PC-9 (cell line): Measurements from ENCODE around the gene PTGER1. TPM values are rescaled to one million over a fixed set of nuclear protein-coding genes. Genes with fewer than 3 reads are reported as not detected.
"Not testable (repeated sequence)": the region's sequence is repeated elsewhere in the genome, so short reads cannot be mapped to it uniquely, and the experiment has no call there.

Source experiments
- BruUV-seq: library from RNA; stranded (reverse); fragments of 400-500 nt; replicated peaks from 2 replicates; lab custom pipeline; 2021; lab: Mats Ljungman, UMichigan
- CTCF ChIA-PET: fragments of 300-600 bp; sonication (Branson Sonifier 250); formaldehyde crosslinking; loops from one replicate; lab custom pipeline; 2022; ENCODE audit warnings: antibody characterized with exemption; lab: Charles Lee
- POLR2A ChIA-PET: fragments of 300-600 bp; sonication (Branson Sonifier 250); formaldehyde crosslinking; loops from one replicate; lab custom pipeline; 2022; ENCODE audit warnings: antibody characterized with exemption; ENCODE audit not compliant: unreplicated experiment; lab: Charles Lee
- DNase-seq, 2 experiments: peaks; one replicate each; pipeline versions ENCODE4 v3.0.0 to v3.0.0-alpha.2; 2015 to 2022; ENCODE audit warnings: mixed read lengths in 1 of 2
- H2AFZ ChIP-seq: fragments of 200-600 bp; sonication (generic); 2 replicates; pipeline ENCODE4 v1.8.1; 2017; ENCODE audit warnings: antibody characterized with exemption
- H3F3A ChIP-seq: fragments of 200-600 bp; sonication (generic); 2 replicates; pipeline ENCODE4 v1.8.1; 2017; ENCODE audit warnings: antibody characterized with exemption, mild to moderate bottlenecking, low read depth; ENCODE audit not compliant: insufficient read depth
- H3K27ac ChIP-seq: fragments of 200-600 bp; sonication (generic); 2 replicates; pipeline ENCODE4 v1.6.1; 2016; ENCODE audit warnings: mixed run types
- H3K27me3 ChIP-seq: fragments of 200-600 bp; sonication (generic); 2 replicates; pipeline ENCODE4 v1.6.1; 2016; ENCODE audit warnings: low read depth, mixed run types; ENCODE audit not compliant: insufficient read depth
- H3K36me3 ChIP-seq: fragments of 200-600 bp; sonication (generic); 2 replicates; pipeline ENCODE4 v1.6.1; 2016; ENCODE audit warnings: low read depth, mixed run types
- H3K4me1 ChIP-seq: fragments of 200-600 bp; sonication (generic); replicated peaks from 2 replicates; pipeline ENCODE4 v1.6.1; 2016; ENCODE audit warnings: mixed run types; ENCODE audit not compliant: insufficient read depth
- H3K4me2 ChIP-seq: fragments of 200-600 bp; sonication (generic); 2 replicates; pipeline ENCODE4 v1.6.1; 2017; ENCODE audit warnings: mixed run types
- H3K4me3 ChIP-seq: fragments of 200-600 bp; sonication (generic); 2 replicates; pipeline ENCODE4 v1.6.1; 2016; ENCODE audit warnings: mixed run types
- H3K79me2 ChIP-seq: fragments of 200-600 bp; sonication (generic); 2 replicates; pipeline ENCODE4 v1.6.1; 2017; ENCODE audit warnings: low read depth, mixed run types
- H3K9me2 ChIP-seq: fragments of 200-600 bp; sonication (generic); 2 replicates; pipeline ENCODE4 v1.8.1; 2017; ENCODE audit warnings: mild to moderate bottlenecking; ENCODE audit not compliant: insufficient read depth
- H3K9me3 ChIP-seq: fragments of 200-600 bp; sonication (generic); 2 replicates; pipeline ENCODE4 v1.8.1; 2016; ENCODE audit warnings: low read depth; ENCODE audit not compliant: insufficient read depth
- H4K20me1 ChIP-seq: fragments of 200-600 bp; sonication (generic); 2 replicates; pipeline ENCODE4 v1.8.1; 2017; ENCODE audit not compliant: insufficient read depth
- CTCF ChIP-seq: fragments of 200-600 bp; sonication (generic); conservative IDR thresholded peaks from 2 replicates; pipeline ENCODE4 v1.6.1; 2017; ENCODE audit warnings: mixed run types, antibody characterized with exemption, mild to moderate bottlenecking, moderate library complexity
- EZH2 ChIP-seq: fragments of 200-600 bp; sonication (generic); IDR thresholded peaks from 2 replicates; pipeline ENCODE4 v1.8.0; 2017; ENCODE audit warnings: antibody characterized with exemption, low read depth
- intact Hi-C: fragments of 100-400 bp; cut with micrococcal nuclease; formaldehyde crosslinking; loops from one replicate; pipeline ENCODE4 v1.10.0; 2022; ENCODE audit not compliant: unreplicated experiment
- total RNA-seq: library from RNA; stranded (reverse); gene quantifications from 2 replicates; pipeline ENCODE4 v1.2.3, GENCODE V29; 2021

The PTGER1 gene
- total RNA-seq, 1 experiment from 2014 or later, result 1.4 TPM

- peak overlapping the region; percentile 99 for H3K27ac ChIP-seq
- H3K4me3 ChIP-seq, result peak overlapping the region; percentile 15; the same call in 1 of the 2 replicates
- H3K27me3 ChIP-seq, result no peaks in the 10 kb centered on the region
- H2AFZ ChIP-seq, result no peak overlapping the region
- CTCF ChIA-PET, result no interaction called here
- TF ChIP-seq EZH2, result no peak
- no peak for TF ChIP-seq CTCF
- no TSS peak for BruUV-seq
- H3K79me2 ChIP-seq, result peaks cover 21% of the 10 kb centered on the region
- no peaks in the 10 kb centered on the region for H3K36me3 ChIP-seq
- H3K9me3 ChIP-seq, result no peaks in the 10 kb centered on the region
- intact Hi-C loops, result loop anchor here (2.0 to 5.0 kb wide), 2 partner anchors 501 to 661 kb away; partner anchors contain the start of gene RFX1
- H3F3A ChIP-seq, result peaks cover 94% of the 10 kb centered on the region
- H3K4me2 ChIP-seq, result peak overlapping the region; percentile 66
- no peaks in the 10 kb centered on the region for H3K9me2 ChIP-seq
- POLR2A ChIA-PET, result interaction anchor here (0.6 to 0.7 kb wide), 2 partner anchors 31 to 158 kb away, joined by 3 to 6 read pairs; no protein-coding TSS in a partner anchor
- no peaks in the 10 kb centered on the region for H4K20me1 ChIP-seq
- DNase-seq, result peak; percentile 76 to 100
- peaks cover 89% of the 10 kb centered on the region for H3K4me1 ChIP-seq
Observed at GRCh38 chr19:14507704-14508542, 32.8 kb upstream of the PTGER1 start.

GRCh38 chr19:14505488-14506239, 30.5 kb upstream of the PTGER1 start:
- intact Hi-C loops, result loop anchor here (1.0 to 5.0 kb wide), 3 partner anchors 10 to 659 kb away; partner anchors contain the start of gene RFX1
- H3K4me1 ChIP-seq, result peaks cover 83% of the 10 kb centered on the region
- ChIA-PET POLR2A (interaction anchor here (0.6 to 1.3 kb wide), 8 partner anchors 8 to 913 kb away, joined by 3 to 14 read pairs (median 6); partner anchors contain the start of genes AKAP8L, ASF1B and DNAJB1), CTCF (interaction anchor here (1.0 to 2.1 kb wide), 4 partner anchors 10 to 412 kb away, joined by 4 to 10 read pairs (median 8); no protein-coding TSS in a partner anchor)
- BruUV-seq, result TSS peak; percentile 48
- H3F3A ChIP-seq, result peaks cover 83% of the 10 kb centered on the region
- peak; percentile 97 to 100 for DNase-seq
- H3K27ac ChIP-seq, result peak overlapping the region; percentile 99
- TF ChIP-seq EZH2, result no peak
- peak; percentile 99 for TF ChIP-seq CTCF
- no peak overlapping the region for H2AFZ ChIP-seq
- H3K4me3 ChIP-seq, result peak overlapping the region; percentile 45; the same call in 1 of the 2 replicates
- H3K36me3 ChIP-seq, result no peaks in the 10 kb centered on the region
- H4K20me1 ChIP-seq, result no peaks in the 10 kb centered on the region
- no peaks in the 10 kb centered on the region for H3K27me3 ChIP-seq
- peaks cover 21% of the 10 kb centered on the region for H3K79me2 ChIP-seq
- no peaks in the 10 kb centered on the region for H3K9me3 ChIP-seq
- no peaks in the 10 kb centered on the region for H3K9me2 ChIP-seq
- H3K4me2 ChIP-seq, result peak overlapping the region; percentile 66

GRCh38 chr19:14504575-14504974, 29.4 kb upstream of the PTGER1 start:
- CTCF ChIA-PET, result interaction anchor here (0.6 to 2.1 kb wide), 6 partner anchors 9 to 1324 kb away, joined by 4 to 10 read pairs (median 5); partner anchors contain the start of gene DNAJB1
- H3K4me3 ChIP-seq, result not testable (repeated sequence)

More at GRCh38 chr19:14504575-14504974, 29.4 kb upstream of the PTGER1 start:
- H4K20me1 ChIP-seq, intact Hi-C loops, H3K9me3 ChIP-seq, BruUV-seq, H2AFZ ChIP-seq, H3K36me3 ChIP-seq, H3K27me3 ChIP-seq, H3K9me2 ChIP-seq, DNase-seq: not testable (repeated sequence)
- POLR2A ChIA-PET, result interaction anchor here (0.7 kb wide), 1 partner anchor 46 kb away, joined by 3 read pairs; no protein-coding TSS in a partner anchor
- Histone ChIP-seq H3K79me2 (peaks cover 18% of the 10 kb centered on the region), H3K4me2 (peak overlapping the region; percentile 66), H3K27ac (peak overlapping the region; percentile 99), H3K4me1 (peaks cover 72% of the 10 kb centered on the region), H3F3A (peaks cover 73% of the 10 kb centered on the region)
